ENCODE results near the gene SMARCD3.

SMARCD3 gene

GRCh38 chr7:151248346-151249033, at the start of gene SMARCD3:
SMARCD3 (minus strand) TSS chr7:151248694; CDS start chr7:151248562, 132 bp downstream.
- no peak for DNase-seq (ENCODE audit: low read depth in 2 of 2)

GRCh38 chr7:151296202-151296992, 47.9 kb upstream of the SMARCD3 start:
- no peak for DNase-seq (ENCODE audit: low read depth in 2 of 2)

DNA sequence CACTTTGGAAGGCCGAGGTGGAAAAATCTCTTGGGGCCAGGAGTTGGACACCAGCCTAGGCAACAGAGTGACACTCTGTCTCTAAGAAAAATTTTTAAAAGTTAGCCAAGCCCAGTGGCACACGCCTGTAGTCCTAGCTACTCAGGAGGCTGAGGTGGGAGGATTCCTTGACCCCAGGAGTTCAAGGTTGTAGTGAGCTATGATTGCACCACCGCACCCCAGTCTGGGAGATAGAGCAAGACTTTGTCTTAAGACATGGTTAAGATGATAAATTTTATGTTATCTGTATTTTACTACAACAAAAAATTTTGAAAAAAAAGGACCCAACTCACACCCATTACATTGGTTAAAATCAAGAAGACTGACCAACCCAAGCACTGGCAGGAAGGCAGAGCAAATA, 44.4 kb upstream of the SMARCD3 start:
- no peak for DNase-seq (ENCODE audit: low read depth in 2 of 2)

DNA sequence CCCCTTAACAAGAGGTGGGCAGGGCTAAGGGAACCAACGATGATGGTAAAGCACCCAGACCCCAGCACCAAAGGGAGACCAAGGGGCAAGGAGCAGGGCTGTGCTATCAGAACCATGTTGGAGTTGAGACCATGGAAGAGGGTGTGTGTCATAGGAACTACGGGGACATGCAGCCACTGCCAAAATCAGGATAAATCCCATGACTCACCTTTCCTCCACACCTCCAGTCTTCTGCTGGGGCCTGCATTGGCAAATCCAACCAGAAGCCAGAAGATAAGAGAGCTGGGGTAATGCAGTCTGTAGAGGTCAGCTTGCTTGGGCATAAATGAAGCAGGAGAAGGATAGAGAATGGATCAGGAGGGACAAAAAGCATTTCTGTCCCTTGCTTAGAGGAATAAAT, 42.7 kb upstream of the SMARCD3 start:
- no peak for DNase-seq (ENCODE audit: low read depth in 2 of 2)

GRCh38 chr7:151290355-151290760, 41.9 kb upstream of the SMARCD3 start:
- DNase-seq (ENCODE audit: low read depth in 2 of 2) = no peak

GRCh38 chr7:151289891-151290290, 41.4 kb upstream of the SMARCD3 start:
- no peak for DNase-seq (ENCODE audit: low read depth in 2 of 2)

- DNase-seq (ENCODE audit: low read depth in 2 of 2) = no peak
These were observed 37.7 kb upstream of the SMARCD3 start for GRCh38 chr7:151286148-151286547.

- DNase-seq (ENCODE audit: low read depth in 2 of 2) = no peak
These were observed 34.8 kb upstream of the SMARCD3 start for GRCh38 chr7:151283302-151283701.

- no peak for DNase-seq (ENCODE audit: low read depth in 2 of 2)
These were observed 33.6 kb upstream of the SMARCD3 start for GRCh38 chr7:151282111-151282510.

DNA sequence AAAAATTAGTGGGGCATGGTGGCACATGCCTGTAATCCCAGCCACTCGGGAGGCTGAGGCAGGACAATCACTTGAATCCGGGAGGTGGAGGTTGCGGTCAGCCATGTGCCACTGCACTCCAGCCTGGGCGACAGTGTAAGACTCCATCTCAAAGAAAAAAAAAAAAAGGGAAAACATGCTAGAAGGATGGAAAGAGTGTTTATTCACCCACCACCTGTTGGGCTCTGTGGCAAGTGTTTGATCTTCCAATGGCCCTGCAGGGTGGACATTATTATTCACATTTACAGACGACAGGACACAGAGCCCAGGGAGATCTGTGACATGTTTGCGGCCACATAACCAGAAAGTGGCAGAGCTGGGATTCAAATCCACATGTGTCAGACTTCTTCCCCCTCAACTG, 33.2 kb upstream of the SMARCD3 start:
- no peak for DNase-seq (ENCODE audit: low read depth in 2 of 2)

GRCh38 chr7:151280388-151281019, 32.0 kb upstream of the SMARCD3 start:
- DNase-seq (ENCODE audit: low read depth in 2 of 2) = no peak

- DNase-seq (ENCODE audit: low read depth in 2 of 2) = no peak
These were observed 31.4 kb upstream of the SMARCD3 start for GRCh38 chr7:151279868-151280267.

- DNase-seq (ENCODE audit: low read depth in 2 of 2) = no peak
These were observed 30.5 kb upstream of the SMARCD3 start for GRCh38 chr7:151278949-151279348.

DNA sequence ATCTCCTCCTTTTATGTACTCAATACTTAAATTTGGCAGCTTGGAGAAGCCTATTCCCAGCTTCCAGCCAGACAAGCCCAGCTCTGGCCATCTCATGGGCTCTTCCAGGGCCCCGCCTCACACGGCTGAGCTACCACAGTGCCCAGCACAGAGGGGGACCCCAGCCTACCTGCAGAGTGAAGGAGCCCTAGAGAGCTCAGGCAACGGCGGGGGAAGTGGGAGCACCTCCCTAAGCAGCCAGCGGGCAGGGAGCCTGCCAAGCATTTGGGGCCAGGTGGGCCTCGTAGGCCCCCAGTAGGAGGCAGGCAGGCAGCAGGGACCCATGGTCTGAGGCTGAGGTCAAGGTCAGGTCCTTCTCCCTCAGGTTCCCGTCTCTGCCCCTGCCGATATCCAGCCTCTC, 29.1 kb upstream of the SMARCD3 start:
- no peak for DNase-seq (ENCODE audit: low read depth in 2 of 2)

- peak in 1 of 2 donors; percentile 19 for DNase-seq (ENCODE audit: low read depth in 2 of 2)
These were observed 28.4 kb upstream of the SMARCD3 start for GRCh38 chr7:151276666-151277590.

DNA sequence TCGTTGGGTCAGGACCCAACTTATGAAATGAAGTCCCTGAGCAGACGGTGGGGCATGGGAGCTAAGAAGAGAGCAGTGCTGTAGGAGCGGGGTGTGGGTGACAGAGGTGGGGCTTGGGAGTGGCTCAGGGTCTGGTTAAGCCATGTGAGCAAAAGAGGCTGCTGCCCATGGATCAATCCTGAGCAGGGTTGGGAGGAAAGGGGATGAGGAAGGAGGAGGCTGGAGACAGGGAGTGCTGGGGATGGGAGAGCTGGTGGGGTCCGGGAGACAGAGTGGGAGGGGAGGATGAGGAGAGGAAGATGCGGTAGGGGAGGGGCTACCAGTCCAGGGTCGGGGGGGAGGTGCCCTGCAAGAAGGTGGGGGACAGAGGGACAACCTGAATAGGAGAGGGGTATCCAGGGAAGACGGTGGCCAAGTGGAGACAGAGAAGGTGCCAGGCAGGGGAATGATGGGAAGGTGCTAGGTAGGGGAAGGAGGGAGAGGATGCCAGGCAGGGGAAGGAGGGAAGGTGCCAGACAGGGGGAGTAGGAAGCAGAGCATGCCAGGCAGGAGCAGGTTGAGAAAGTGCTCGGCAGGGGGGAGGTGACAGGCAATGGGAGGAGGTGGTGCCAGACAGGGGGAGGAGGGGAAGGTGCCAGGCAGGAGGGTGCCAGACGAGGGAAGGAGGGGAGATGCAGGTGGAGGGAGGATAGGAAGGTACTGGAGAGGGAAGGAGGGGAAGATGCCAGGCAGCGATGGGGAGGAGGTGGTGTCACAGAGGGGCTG, 27.5 kb upstream of the SMARCD3 start:
- no peak for DNase-seq (ENCODE audit: low read depth in 2 of 2)

DNA sequence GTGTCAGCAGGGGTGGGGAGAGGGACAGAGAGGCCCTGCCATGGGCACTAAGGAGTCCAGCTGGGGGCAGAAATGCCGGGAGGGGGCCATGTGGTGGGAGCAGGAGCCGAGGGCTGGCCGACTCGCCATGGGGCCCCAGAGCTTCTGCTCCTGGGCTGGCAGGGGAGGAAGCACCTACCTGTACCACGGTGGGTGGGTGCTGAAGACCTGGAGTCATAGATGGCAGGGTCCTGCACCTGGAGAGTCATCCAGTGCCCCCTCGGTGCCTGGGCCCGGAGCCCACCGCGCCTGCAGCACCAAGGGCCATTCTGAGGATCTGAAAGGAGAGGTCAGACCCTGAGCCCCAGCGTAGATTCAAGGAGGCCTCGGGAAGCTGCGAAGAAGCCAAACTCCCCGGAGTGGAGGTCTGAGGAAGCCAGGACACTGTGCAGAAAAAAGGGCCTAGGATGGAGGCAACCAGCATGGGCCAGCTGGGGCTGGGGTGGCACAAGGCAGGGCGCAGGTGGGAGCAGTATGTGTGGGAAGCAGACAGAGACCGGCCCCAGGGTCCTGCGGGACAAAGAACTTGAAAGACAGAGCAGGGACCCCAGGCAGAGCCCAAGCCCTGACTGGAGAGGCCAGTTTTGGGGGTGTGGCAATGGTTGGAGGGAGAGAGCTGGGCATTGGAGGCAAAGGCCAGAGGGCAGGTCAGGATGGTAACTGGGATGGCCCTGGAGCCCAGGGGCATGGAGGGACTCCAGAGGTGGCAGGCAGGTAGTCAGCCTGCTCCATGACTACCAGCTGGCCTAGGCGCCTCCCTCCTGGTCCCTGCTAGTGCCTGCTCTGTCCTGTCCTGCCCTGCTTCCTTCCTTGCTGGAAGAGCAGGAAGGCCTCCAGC, 26.7 kb upstream of the SMARCD3 start:
- no peak for DNase-seq (ENCODE audit: low read depth in 2 of 2)

DNA sequence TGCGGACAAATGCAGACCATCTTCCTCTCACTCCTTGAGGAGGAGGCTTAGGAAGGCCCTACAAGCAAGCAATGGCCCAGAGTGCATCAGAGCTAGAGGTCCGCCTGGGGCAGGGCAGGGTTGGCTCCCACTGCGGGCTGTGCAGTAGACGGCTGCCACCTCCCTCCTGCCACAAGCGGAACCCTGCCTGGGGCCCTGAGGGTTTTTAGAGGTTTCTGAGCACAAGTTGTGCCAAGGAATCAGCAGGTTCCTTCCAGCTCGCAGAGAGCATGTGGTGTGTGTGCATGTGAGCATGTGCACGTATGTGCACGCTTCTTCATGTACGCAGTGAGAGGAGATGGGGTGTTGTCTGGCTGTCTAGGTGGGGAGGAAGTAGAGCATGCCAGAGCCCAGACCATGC, 25.9 kb upstream of the SMARCD3 start:
- DNase-seq (ENCODE audit: low read depth in 2 of 2) = no peak

GRCh38 chr7:151273651-151274390, 25.3 kb upstream of the SMARCD3 start:
- DNase-seq (ENCODE audit: low read depth in 2 of 2) = no peak

Measured in stimulated activated CD8-positive, alpha-beta memory T cell treated with anti-CD3 and anti-CD28 coated beads, Interleukin-7, amount 100 ng/mL, for 1 hour (primary cell).